ENCODE results near the gene PRKAB1.
"Not testable (repeated sequence)": the region's sequence is repeated elsewhere in the genome, so short reads cannot be mapped to it uniquely, and the experiment has no call there.

PRKAB1 gene

DNA sequence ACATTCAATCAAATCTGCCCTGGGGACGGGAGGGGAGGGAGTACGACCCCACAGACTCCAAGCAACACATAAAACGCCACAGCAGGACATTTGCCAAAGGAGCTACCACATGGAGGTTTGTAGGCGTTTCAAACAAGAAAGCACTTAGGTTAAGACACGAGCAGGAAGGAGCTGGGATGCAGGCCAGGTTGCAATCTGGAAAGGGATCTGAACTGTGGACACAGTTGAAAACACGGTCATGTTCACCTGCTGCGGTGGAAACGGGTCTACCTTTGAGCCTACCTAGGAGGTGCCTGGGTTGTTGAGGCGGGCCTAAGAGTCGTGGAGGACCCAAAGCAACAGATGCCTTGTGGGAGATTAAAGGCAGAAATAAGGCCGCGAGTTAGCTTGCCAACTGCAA lies 18.4 kb downstream of the PRKAB1 start:
- no peak for DNase-seq

DNA sequence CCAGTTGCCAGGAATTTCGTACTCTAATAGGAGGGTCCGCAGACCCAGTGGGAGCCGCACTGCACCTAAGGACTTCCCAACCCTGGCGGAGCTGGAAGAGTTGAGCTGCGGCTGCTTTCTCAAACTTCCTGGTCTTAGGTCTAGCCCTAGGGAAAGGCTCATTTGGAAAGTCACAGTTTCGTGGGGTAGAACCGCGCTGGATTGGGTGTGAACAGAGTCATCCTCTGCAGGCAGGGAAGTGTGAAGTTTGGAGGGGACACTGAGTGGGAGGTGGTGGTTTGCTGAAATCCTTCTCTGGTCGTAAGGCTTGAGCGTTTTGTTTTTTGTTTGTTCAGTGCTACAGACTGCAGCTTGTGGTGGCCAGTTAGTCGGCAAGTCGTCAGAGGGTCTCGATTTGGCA lies 18.8 kb downstream of the PRKAB1 start:
- DNase-seq: no peak

DNA sequence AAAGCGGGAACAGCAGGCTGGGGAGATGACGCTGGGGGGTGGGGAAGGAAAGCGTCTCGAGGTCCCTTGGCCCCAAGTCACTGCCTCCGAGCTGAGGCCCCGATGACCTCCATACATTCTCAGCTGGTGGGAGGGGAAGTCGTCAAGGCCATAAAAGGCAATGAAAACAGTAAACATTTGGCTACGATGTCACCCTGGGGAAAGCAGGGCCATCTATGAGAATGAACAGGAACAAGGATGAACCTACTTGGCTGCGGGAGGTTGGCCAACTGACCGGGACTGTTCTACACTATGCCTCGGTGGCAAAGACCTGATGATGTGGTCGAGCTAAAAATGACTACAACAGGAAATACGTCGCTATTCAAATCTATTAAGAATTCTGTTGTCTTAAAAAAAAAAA lies 19.5 kb downstream of the PRKAB1 start:
- no peak for DNase-seq

DNA sequence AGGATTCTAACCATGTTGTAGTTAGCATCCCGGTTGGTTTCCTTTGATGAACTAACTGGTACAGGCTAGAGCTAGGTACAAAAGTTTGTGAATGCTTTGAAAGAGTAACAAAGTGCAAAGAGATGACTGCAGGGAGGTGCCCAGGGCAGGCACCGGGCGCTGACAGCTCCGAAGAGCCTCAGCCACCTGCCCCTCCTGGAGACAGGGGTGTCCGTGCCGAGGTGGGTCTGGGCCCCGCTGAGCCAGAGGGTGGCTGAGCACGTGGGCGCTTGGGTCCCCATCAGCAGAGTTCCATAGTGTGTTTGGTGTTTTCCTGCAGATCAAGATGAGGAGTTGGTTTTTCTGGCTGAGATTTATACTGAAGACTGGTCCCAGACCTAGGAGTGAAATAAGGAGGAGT lies 19.9 kb downstream of the PRKAB1 start:
- DNase-seq: no peak

GRCh38 chr12:119689935-119690500 lies 22.1 kb downstream of the PRKAB1 start:
- no peak for DNase-seq

DNA sequence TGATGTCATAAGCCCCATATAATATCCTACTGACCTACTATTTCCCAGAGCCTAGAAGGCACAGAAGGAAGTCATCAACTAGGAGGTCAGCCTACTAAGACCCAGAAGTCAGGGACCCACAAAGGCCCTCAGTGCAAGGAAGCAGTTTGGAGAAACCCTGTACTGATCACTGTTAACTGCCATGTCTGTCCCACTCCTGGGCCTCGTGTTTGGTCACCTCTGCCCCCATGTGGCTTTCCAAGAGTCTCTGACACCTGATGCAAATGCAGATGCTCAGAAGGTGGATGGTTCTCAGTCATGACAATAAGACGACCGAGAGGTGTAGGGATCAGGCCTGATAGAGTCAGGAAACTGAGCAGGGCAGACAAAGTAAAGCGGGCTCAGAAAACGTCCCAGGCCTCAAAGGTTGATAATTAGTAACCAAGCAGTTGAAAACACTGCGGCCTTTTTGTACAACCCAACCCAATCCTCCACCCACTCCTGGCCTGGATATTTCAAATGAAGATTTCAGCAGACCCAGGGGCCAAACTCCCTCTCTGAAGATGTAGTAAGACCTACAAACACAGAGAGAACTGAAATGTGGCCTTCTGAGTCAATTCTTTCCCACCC lies 23.4 kb downstream of the PRKAB1 start:
- no peak for DNase-seq

GRCh38 chr12:119692410-119692809 lies 24.5 kb downstream of the PRKAB1 start:
- DNase-seq: no peak

GRCh38 chr12:119692997-119693396 lies 25.1 kb downstream of the PRKAB1 start:
- DNase-seq: no peak

- no peak for DNase-seq
Measured at GRCh38 chr12:119693511-119693910, 25.6 kb downstream of the PRKAB1 start.

DNA sequence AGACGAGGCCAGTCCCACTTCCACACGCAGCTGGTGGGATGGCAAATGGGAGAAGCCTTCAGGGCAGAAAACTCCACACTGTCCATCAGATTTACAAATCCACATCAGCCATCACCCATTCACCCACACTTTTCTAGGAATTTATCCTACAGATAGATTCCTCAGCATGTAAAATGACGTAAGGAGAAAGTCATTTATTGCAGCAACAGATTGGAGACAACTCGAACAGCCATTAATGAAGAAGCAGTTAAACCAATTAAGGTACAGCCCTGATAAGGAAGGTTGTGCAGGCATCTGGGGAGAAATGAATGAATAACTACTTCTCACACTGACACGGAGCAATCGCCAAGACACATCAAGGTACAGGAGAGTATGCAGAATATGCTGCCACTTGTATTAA lies 26.2 kb downstream of the PRKAB1 start:
- no peak for DNase-seq

DNA sequence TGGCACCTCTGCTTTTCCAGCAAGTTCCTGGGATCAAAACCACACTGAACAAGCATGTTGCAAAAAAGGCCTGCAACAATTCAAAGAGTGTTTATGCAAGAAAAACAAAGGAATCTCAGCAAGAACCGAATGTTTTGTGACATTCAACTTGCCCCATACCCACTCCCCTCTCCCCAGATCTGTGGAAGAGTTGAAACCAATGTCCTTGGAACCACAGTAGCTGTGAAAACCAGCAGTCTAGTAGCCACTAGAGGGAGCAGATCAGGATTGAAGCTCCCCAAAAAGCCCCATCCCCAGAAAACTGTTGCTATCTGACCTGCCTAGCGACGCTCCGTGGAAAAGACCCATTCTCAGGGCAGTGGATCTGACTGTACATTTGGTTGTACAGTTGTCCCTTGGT lies 27.1 kb downstream of the PRKAB1 start:
- no peak for DNase-seq

DNA sequence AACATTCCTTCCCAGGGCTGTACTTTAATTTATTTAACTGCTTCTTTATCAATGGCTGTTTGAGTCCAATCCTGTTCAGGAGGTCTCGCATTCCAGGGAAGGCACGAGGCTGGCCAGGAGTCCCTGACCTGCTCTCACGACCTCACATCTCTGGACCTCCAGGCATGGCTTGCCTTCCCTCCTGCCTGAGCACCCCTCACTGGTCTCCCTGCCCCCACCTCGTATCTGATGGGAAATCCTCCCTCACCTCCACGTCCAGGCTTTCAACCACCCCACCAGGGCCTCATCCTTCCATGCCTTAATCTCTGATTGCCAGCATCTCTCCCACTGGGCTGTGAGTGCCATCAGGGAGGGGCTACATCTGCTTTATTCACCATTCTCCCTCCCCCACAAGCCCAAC lies 29.0 kb downstream of the PRKAB1 start:
- DNase-seq: no peak

DNA sequence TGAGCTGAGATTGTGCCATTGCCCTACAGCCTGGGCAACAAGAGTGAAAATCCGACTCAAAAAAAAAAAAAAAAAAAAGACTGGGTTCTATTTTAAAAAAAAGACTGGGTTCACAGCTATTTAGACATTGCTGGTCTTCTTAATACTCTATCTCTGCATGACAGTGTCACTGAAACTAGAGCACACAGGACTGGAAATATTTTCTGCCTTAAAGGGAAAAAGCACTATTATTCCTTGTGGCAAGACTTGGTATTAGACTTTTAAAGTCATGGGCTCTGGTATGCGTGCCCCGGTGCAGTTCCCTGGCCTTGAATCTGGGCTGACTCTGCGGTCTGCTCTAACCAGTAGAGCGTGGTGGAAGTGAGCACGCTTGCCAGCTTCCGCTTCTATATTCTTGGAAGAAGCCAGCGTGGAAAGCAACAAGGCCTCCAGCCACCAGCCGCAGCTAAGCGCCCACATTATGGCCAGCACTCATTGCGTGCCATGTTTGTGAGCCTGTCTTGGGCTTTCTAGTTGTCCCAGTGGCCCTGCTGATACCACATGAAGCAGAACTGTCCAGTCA lies 31.3 kb downstream of the PRKAB1 start:
- no peak for DNase-seq

GRCh38 chr12:119700078-119700477 lies 32.1 kb downstream of the PRKAB1 start:
- DNase-seq: no peak

DNA sequence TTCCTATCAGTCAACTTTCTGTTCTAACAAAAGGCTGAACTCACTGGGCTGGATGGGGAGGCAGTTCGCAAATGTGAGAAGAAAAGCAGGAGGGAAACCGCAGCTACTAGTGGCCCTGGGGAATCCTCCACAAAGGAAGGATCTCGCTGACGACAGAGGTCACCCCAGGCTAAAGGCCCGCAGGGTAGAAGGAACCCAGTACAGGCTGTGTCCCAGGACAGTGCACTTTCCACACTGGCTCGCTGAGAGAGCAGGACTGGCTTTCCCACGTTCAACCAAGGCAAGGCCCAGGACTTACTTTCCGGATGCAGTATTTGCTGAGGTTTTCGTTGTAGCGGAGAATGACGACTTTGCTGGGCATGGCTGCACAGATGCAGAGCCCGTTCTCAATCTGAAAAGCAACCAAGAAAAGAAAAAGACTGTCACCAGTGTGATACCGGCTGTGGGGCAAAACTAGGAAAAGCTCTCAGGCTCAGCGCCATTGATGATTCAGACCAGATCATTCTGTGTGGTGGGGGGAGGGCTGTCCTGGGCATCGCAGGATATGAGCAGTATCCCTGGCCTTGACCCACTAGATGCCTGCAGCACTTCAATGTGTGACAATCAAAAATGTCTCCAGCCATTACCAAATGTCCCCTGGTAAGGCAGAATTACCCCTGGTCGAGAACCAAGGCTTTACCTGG lies 36.3 kb downstream of the PRKAB1 start:
- no peak for DNase-seq

DNA sequence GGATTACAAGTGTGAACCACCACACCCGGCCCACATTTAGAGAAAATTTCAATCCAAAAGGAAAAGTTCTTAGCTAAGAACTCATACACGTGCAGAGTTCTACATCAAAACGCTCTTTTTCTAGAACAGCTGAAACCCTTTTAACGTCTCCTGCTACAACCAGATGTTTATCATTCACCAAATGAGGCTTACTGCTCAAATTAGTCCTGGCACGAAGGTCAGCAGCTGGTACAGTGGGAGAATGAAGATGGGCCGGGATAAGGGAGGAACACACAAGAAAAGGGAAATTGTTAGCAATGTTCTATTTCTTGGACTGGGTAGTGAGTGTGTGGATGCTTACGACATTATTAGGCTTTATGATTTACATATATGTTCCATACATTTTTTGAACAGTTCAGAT lies 37.2 kb downstream of the PRKAB1 start:
- DNase-seq: no peak

DNA sequence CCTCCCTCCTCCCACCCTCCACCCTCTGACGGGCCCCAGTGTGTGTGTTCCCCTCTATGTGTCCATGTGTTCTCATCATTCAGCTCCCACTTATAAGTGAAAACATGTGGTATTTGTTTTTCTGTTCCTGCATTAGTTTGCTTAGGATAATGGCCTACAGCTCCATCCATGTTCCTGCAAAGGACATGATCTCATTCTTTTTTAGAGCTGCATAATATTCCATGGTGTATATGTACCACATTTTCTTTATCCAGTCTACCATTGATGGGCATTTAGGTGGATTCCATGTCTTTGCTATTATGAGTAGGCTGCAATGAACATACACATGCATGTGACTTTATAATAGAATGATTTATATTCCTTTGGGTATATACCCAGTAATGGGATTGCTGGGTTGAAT lies 38.5 kb downstream of the PRKAB1 start:
- not testable (repeated sequence) for DNase-seq

- DNase-seq: no peak
Measured at GRCh38 chr12:119710374-119710964, 42.5 kb downstream of the PRKAB1 start.

DNA sequence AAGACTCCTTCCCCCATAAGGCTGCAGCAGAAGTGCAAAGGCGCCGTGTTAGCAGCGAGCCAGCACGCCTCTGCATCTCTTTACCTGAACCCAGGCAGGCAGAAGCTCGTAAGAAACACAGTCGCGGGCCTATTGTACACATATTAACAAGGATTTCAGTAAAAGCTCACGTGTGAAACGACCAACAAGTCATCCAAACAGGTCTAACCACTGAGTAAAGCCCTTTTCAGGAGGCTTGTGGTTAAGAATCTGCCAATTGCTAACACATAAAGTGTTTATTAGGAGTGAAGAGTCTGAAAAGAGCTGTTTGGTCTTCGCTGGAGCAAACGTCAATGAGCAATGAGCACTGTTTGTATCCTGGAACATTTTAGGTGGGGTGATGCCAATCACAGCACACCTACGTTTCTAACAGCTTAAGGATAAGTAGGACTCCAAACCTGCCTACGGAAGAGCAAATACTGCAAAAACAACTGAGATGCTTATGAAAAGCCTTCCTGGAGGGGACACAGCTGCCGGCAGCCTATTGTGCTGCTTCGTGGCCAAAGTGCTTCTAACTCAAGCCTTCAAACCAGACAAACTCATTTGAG lies 43.1 kb downstream of the PRKAB1 start:
- no peak for DNase-seq

- no peak for DNase-seq
Measured at GRCh38 chr12:119711693-119712092, 43.8 kb downstream of the PRKAB1 start.

- no peak for DNase-seq
Measured at GRCh38 chr12:119712721-119713120, 44.8 kb downstream of the PRKAB1 start.

GRCh38 chr12:119713551-119714031 lies 45.7 kb downstream of the PRKAB1 start:
- DNase-seq: no peak

GRCh38 chr12:119714614-119715267 lies 46.8 kb downstream of the PRKAB1 start:
- DNase-seq: no peak

Measured in activated gamma-delta T cell (primary cell).